Upper lobe of left lung (tissue), 6 donors: Measurements from ENCODE around the gene ST3GAL6. TPM values are rescaled to one million over a fixed set of nuclear protein-coding genes. Genes with fewer than 3 reads are reported as not detected.

ENCODE experiments used
- ATAC-seq, 2 donors: fragments of 200-7000 bp; cut with Tn5 transposase; one replicate each; pipeline ENCODE4 v1.9.1; 2022; ENCODE audit warnings: mild to moderate bottlenecking in 2 of 2, moderate library complexity in 2 of 2; ENCODE audit not compliant: low FRiP score in 2 of 2
- DNase-seq, 2 donors: peaks; one replicate each; pipeline ENCODE4 v3.0.0-alpha.2; 2019 to 2020
- H3K27ac ChIP-seq, 4 donors: fragments of 200-600 bp; sonication (generic); one replicate each; pipeline ENCODE4 v1.5.1; 2016 to 2019
- H3K27me3 ChIP-seq, 4 donors: fragments of 200-600 bp; sonication (generic); one replicate each; pipeline ENCODE4 v1.5.1; 2017 to 2019
- H3K36me3 ChIP-seq, 4 donors: fragments of 200-600 bp; sonication (generic); one replicate each; pipeline ENCODE4 v1.5.1; 2016 to 2019
- H3K4me1 ChIP-seq, 4 donors: fragments of 200-600 bp; sonication (generic); one replicate each; pipeline ENCODE4 v1.5.1; 2018 to 2019
- H3K4me3 ChIP-seq, 4 donors: fragments of 200-600 bp; sonication (generic); one replicate each; pipeline ENCODE4 v1.5.1; 2017 to 2019; ENCODE audit warnings: mild to moderate bottlenecking in 2 of 4, moderate library complexity in 1 of 4
- H3K9me3 ChIP-seq, 4 donors: fragments of 200-600 bp; sonication (generic); one replicate each; pipeline ENCODE4 v1.5.1; 2018 to 2019
- EP300 ChIP-seq, 4 donors: sonication (generic); formaldehyde crosslinking; IDR thresholded peaks; one replicate each; pipeline ENCODE4 v1.5.1; 2017; ENCODE audit warnings: antibody characterized with exemption in 4 of 4, control low read depth in 2 of 4
- POLR2A ChIP-seq, 4 donors: fragments of 450-650 bp; IDR thresholded peaks; one replicate each; pipeline ENCODE4 v1.5.1; 2016 to 2017; ENCODE audit warnings: antibody characterized with exemption in 4 of 4, mild to moderate bottlenecking in 2 of 4
- POLR2AphosphoS5 ChIP-seq, 2 donors: sonication (generic); formaldehyde crosslinking; IDR thresholded peaks; one replicate each; pipeline ENCODE4 v1.5.1; 2017; ENCODE audit warnings: antibody characterized with exemption in 2 of 2
- WGBS, 2 donors: methylation state at CpG; one replicate each; pipeline ENCODE4 v1.1.5; 2017 to 2018; 5-methylcytosine and 5-hydroxymethylcytosine counted together
- total RNA-seq, 6 donors: library from RNA; depleted of rRNA in 4 of 6; stranded (reverse); fragments of >200 nt in 4 of 6; gene quantifications; one replicate each; pipeline versions ENCODE4 v1.1.0 to v1.2.1, GENCODE V29; 2016 to 2021
- TF ChIP-seq, protein P1 (sequence below), 6 experiments: fragments of 450-650 bp in 4 of 6; fragments of 200-600 bp in 2 of 6; sonication (generic) in 2 of 6; IDR thresholded peaks; one replicate each; pipeline ENCODE4 v1.5.1; 2016 to 2019; ENCODE audit warnings: antibody characterized with exemption in 6 of 6
- donor health status: DM: no; HTN: no; CAD: no; lungs with moderate emphysema.
- donor health status: DM: no; HTN: yes; CAD: no; lungs with severe emphysema.

Gene ST3GAL6, protein sequence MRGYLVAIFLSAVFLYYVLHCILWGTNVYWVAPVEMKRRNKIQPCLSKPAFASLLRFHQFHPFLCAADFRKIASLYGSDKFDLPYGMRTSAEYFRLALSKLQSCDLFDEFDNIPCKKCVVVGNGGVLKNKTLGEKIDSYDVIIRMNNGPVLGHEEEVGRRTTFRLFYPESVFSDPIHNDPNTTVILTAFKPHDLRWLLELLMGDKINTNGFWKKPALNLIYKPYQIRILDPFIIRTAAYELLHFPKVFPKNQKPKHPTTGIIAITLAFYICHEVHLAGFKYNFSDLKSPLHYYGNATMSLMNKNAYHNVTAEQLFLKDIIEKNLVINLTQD
- total RNA-seq: 10 to 100 TPM; 11.2 to 29.3 (median 24.5) TPM

DNA sequence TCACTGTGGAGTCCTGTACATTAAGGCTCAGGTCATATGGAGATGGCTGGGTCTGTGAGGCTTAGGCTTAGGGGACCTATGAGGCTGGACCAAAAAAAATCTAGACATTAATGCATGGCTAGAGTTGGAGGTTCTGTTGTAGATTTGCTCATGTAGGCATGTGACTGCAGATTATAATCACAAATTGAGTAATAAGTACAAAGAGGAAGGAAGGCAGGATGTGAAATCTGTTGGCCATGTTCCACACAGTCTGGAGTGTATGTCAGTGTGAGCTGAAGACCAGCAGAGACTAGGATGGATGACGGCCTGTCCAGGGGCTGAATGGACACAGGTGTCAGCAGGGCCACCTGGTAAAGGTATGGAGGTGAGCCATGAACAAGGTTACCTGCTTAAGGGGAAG is at the start of gene ST3GAL6:
ST3GAL6 (plus strand) TSS at position 265 of the 400 bp plus-strand sequence. CDS start 5,101 bp downstream, outside the sequence.
- WGBS, 2 donors: 18 to 23% methylated on average over 1 of the region's 1 CpG
- Histone ChIP-seq H3K4me1 (peaks cover 38 to 48% (median 43%) of the 10 kb centered on the region in 4 donors), H3K9me3 (no peaks in the 10 kb centered on the region), H3K4me3 (peak within 1 kb of the TSS in 3 of 4 donors; percentile 13 to 43 (median 26)), H3K27ac (peak within 1 kb of the TSS; percentile 33 to 83 (median 71)), H3K36me3 (no peaks in the 10 kb centered on the region), H3K27me3 (no peaks in the 10 kb centered on the region)
- DNase-seq (peak in 1 of 2 donors; percentile 74), ATAC-seq (peak; percentile 78 to 88)
- TF ChIP-seq POLR2A (IDR thresholded peaks at IDR 0.05): peak in 1 of 4 donors; percentile 65
- TF ChIP-seq POLR2AphosphoS5 (IDR thresholded peaks at IDR 0.05): peak in 1 of 2 donors; percentile 49
- TF ChIP-seq EP300 (IDR thresholded peaks at IDR 0.05): no peak

DNA sequence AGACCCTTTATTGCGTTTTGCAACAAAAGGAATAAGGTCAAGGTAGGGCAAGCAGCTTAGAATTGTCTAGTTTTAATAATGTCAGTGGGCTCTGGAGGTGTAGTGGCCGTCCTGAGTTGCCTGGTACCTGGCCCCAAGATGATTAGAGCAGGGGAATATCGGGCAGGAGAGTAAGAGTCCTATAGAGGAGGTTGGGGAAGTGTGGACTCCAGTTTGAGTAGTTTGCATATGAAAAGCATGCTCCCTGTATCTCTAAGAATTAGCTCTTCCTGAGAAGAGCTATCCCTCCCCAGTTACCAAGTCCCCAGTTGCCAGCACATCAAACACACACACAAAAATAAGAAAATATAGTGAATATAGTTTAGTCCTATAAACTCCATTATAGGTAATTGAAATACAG is 49.2 kb upstream of the ST3GAL6 start:
- no peaks in the 10 kb centered on the region for H3K36me3 ChIP-seq
- no peak for DNase-seq
- no peaks in the 10 kb centered on the region for H3K9me3 ChIP-seq
- no peaks in the 10 kb centered on the region for H3K27me3 ChIP-seq
- H3K4me3 ChIP-seq: no peak overlapping the region
- H3K27ac ChIP-seq: no peak overlapping the region
- no peak for TF ChIP-seq POLR2AphosphoS5 (IDR thresholded peaks at IDR 0.05)
- TF ChIP-seq EP300 (IDR thresholded peaks at IDR 0.05): no peak
- no peak for TF ChIP-seq POLR2A (IDR thresholded peaks at IDR 0.05)
- TF ChIP-seq, protein P1, sequence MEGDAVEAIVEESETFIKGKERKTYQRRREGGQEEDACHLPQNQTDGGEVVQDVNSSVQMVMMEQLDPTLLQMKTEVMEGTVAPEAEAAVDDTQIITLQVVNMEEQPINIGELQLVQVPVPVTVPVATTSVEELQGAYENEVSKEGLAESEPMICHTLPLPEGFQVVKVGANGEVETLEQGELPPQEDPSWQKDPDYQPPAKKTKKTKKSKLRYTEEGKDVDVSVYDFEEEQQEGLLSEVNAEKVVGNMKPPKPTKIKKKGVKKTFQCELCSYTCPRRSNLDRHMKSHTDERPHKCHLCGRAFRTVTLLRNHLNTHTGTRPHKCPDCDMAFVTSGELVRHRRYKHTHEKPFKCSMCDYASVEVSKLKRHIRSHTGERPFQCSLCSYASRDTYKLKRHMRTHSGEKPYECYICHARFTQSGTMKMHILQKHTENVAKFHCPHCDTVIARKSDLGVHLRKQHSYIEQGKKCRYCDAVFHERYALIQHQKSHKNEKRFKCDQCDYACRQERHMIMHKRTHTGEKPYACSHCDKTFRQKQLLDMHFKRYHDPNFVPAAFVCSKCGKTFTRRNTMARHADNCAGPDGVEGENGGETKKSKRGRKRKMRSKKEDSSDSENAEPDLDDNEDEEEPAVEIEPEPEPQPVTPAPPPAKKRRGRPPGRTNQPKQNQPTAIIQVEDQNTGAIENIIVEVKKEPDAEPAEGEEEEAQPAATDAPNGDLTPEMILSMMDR (IDR thresholded peaks at IDR 0.05): no peak
- H3K4me1 ChIP-seq: no peaks in the 10 kb centered on the region
- no peak for ATAC-seq
- WGBS, 2 donors: 71 to 87% methylated on average over 3 of the region's 3 CpGs

DNA sequence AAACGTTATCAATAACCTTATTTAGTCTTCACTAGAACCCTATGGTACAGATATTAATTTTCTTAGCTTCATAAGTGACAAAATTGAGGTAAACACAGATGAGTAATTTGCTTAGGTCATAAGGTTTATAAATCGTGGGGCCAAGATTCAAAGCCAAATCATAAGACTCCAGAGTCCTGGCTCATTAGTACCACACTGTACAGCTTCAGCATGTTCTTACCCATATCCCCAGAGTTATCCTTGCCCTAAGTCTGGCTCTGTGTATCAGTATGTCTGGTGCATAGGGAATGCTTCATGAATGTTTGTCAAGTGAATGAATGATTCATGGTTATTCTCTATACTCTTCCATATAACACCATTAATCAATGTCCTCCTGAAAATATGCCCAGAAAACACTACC is 45.6 kb upstream of the ST3GAL6 start:
- H3K36me3 ChIP-seq: no peaks in the 10 kb centered on the region
- TF ChIP-seq POLR2A (IDR thresholded peaks at IDR 0.05) (no peak), EP300 (IDR thresholded peaks at IDR 0.05) (no peak), POLR2AphosphoS5 (IDR thresholded peaks at IDR 0.05) (no peak)
- TF ChIP-seq, protein P1 (IDR thresholded peaks at IDR 0.05): no peak
- H3K4me3 ChIP-seq: no peak overlapping the region
- DNase-seq: no peak
- ATAC-seq: no peak
- 83 to 84% methylated on average over 2 of the region's 2 CpGs for WGBS, 2 donors
- no peaks in the 10 kb centered on the region for H3K27me3 ChIP-seq
- H3K4me1 ChIP-seq: no peaks in the 10 kb centered on the region
- H3K27ac ChIP-seq: no peak overlapping the region
- H3K9me3 ChIP-seq: no peaks in the 10 kb centered on the region

DNA sequence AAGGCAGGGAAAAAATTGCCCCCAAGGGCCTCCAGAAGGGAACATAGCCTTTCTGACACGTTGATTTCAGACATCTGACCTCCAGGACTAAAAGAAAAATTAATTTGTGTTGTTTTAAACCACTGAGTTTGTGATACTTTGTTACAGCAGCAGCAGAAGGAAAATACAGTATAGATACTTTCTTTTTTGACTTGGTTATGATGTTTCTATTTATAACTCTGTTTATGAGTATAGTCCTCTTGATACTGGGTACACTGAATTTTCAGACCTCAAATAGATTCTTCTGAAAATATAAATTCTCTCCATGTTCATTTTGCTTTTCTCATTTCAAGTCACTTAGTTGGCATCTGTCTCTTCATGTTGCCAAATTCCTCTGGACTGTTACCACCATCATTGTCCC is 44.4 kb upstream of the ST3GAL6 start:
- Histone ChIP-seq H3K36me3 (no peaks in the 10 kb centered on the region), H3K4me3 (no peak overlapping the region), H3K27ac (no peak overlapping the region), H3K27me3 (no peaks in the 10 kb centered on the region), H3K9me3 (no peaks in the 10 kb centered on the region), H3K4me1 (no peaks in the 10 kb centered on the region)
- TF ChIP-seq, protein P1 (IDR thresholded peaks at IDR 0.05): no peak
- TF ChIP-seq POLR2AphosphoS5 (IDR thresholded peaks at IDR 0.05) (no peak), EP300 (IDR thresholded peaks at IDR 0.05) (no peak), POLR2A (IDR thresholded peaks at IDR 0.05) (no peak)
- DNase-seq (no peak), ATAC-seq (no peak)
- WGBS, 2 donors: 62 to 74% methylated on average over 1 of the region's 1 CpG

DNA sequence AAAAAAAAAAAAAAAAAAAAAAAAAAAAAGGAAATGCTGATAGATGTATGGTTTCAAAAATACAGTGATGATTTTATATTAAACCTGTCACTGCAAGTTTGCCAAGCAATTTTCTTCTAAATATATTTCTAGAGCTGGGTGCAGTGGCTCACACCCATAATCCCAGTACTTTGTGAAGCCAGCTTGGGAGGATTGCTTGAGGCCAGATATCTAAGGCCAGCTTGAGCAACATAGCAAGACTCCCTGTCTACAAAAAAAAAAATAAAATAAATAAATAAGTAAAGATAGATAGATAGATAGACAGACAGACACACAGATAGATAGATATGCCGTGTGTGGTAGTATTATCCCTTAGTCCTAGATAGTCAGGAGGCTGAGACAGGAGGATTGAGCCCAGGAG is 41.4 kb upstream of the ST3GAL6 start:
- TF ChIP-seq EP300 (IDR thresholded peaks at IDR 0.05) (no peak), POLR2A (IDR thresholded peaks at IDR 0.05) (no peak), POLR2AphosphoS5 (IDR thresholded peaks at IDR 0.05) (no peak)
- TF ChIP-seq, protein P1 (IDR thresholded peaks at IDR 0.05): no peak

More for the DNA sequence above, 41.4 kb upstream of the ST3GAL6 start:
- DNase-seq (no peak), ATAC-seq (no peak)
- Histone ChIP-seq H3K27me3 (no peaks in the 10 kb centered on the region), H3K9me3 (no peaks in the 10 kb centered on the region), H3K36me3 (no peaks in the 10 kb centered on the region), H3K4me3 (no peak overlapping the region), H3K4me1 (no peaks in the 10 kb centered on the region), H3K27ac (no peak overlapping the region)
- WGBS, 2 donors: 89 to 92% methylated on average over 1 of the region's 1 CpG
